ENCODE measurements around the gene SLC30A4. TPM values are rescaled to one million over a fixed set of nuclear protein-coding genes. Genes with fewer than 3 reads are reported as not detected.

The SLC30A4 gene
- total and polyA plus RNA-seq, 2 donors, result 5.4 to 26.9 TPM

DNA sequence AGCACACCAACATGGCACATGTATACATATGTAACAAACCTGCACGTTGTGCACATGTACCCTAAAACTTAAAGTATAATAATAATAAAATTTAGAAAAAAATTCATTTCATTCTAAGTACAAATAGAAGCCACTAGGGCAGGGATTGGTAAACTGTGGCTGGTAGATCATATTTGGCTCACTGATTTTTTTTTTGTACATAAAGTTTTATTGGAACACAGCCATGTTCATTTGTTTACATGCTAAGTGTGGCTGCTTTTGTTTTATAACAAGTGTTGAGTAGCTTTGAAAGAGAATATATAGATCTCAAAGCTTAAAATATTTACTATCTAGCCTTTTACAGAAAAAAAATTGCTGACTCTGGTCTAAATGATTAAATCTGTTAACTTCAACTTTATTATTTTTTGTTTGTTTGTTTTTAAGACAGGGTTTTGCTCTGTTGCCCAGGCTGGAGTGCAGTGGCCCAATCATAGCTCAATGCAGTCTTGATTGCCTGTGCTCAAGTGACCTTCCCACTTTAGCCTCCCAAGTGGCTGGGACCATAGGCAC lies 32.8 kb downstream of the SLC30A4 start:
- no peak overlapping the region for H3K4me3 ChIP-seq (ENCODE audit: low read depth, low read length)
- peaks cover 3% of the 10 kb centered on the region for H3K36me3 ChIP-seq (ENCODE audit: insufficient read depth)
- DNase-seq (ENCODE audit: extremely low spot score), result no peak
- WGBS, result 72% methylated on average over 1 of the region's 1 CpG
- no peaks in the 10 kb centered on the region for H3K4me1 ChIP-seq (ENCODE audit: insufficient read depth)
- H3K27ac ChIP-seq (ENCODE audit: low read depth), result no peak overlapping the region

DNA sequence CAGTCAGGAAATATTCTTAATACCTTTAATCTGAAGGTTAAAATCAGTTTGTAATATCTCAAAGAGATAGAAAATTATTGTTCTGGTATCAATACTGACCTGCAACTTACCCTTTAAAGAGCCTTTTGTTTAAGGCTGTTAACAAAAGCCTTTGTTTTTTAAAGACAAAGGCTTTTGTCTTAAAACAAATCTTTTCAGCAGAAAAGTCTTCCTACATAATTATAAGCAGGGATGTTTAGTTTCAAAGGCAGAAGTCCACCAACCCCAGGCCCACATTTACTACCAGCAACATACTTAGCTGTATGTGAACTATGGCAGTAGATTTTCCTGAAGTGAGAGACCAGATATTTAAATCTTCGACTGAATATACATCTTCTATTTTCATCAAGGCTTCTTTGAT lies 36.2 kb downstream of the SLC30A4 start:
- Histone ChIP-seq H3K4me3 (ENCODE audit: low read depth, low read length) (no peak overlapping the region), H3K27ac (ENCODE audit: low read depth) (no peak overlapping the region), H3K36me3 (ENCODE audit: insufficient read depth) (peaks cover 5% of the 10 kb centered on the region), H3K4me1 (ENCODE audit: insufficient read depth) (no peaks in the 10 kb centered on the region)
- DNase-seq (ENCODE audit: extremely low spot score), result no peak
- 97% methylated on average over 1 of the region's 1 CpG for WGBS

DNA sequence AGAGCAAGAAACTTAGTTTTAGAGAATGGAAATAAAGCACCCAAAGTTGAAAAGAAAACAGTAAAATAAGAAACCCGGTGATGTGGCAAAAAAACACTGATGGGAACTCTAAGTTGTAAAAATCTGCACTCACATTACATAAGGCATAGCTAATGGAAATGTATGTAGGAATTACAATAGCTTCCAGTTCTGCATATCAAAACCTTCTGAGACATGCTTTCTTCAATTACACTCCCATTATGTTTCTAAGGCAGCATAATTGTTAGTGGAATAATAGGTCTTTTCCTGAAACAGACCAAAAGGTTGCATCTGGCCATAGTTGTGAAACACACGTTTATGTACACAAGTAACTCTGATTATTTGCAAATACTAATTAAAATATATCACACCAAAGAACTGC lies 41.4 kb downstream of the SLC30A4 start:
- H3K36me3 ChIP-seq (ENCODE audit: insufficient read depth), result peaks cover 2% of the 10 kb centered on the region
- WGBS, result 67% methylated on average over 2 of the region's 2 CpGs
- no peak overlapping the region for H3K4me3 ChIP-seq (ENCODE audit: low read depth, low read length)
- no peak overlapping the region for H3K27ac ChIP-seq (ENCODE audit: low read depth)
- DNase-seq (ENCODE audit: extremely low spot score), result no peak
- no peaks in the 10 kb centered on the region for H3K4me1 ChIP-seq (ENCODE audit: insufficient read depth)

DNA sequence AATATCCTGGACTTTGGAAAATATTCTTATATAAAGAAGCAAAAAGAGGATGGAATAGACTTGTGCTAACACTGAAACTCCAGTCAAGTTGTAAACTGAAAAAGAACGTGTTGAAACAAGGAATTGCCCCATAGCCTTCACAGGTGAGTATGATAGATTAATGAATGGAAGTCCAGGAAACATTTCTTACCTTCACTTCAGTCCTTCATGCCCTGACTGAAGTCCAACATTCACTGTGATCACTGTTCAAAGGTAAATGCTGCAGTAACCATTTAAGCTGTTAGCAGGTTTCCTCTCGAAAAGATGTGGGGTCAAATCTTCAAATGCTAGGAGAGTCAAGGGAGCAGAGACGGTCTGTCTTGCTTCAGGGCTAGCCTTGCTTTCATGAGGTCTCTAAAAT lies 46.1 kb downstream of the SLC30A4 start:
- Histone ChIP-seq H3K27ac (ENCODE audit: low read depth) (no peak overlapping the region), H3K36me3 (ENCODE audit: insufficient read depth) (no peaks in the 10 kb centered on the region), H3K4me1 (ENCODE audit: insufficient read depth) (no peaks in the 10 kb centered on the region), H3K4me3 (ENCODE audit: low read depth, low read length) (no peak overlapping the region)
- WGBS, result 67% methylated on average over 3 of the region's 3 CpGs
- no peak for DNase-seq (ENCODE audit: extremely low spot score)

DNA sequence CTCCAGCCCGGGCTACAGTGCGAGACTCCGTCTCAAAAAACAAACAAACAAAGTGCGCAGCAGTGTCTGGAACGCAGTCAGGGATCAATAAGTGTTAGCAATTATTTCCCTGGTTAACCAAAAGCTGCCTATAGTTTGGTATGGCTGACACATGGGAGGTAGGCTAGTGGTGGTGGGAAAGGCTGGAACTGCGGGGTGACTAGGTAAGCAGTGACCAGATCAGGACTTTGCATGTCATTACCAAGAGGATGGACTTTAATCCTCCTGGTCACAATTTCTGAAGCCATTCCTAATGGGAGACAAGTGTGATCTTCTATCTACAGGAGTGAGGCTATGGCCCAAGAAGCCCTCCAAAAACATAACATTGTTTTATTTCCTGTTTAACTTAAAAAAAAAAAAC lies 47.8 kb downstream of the SLC30A4 start:
- Histone ChIP-seq H3K4me3 (ENCODE audit: low read depth, low read length) (no peak overlapping the region), H3K27ac (ENCODE audit: low read depth) (no peak overlapping the region), H3K36me3 (ENCODE audit: insufficient read depth) (no peaks in the 10 kb centered on the region), H3K4me1 (ENCODE audit: insufficient read depth) (no peaks in the 10 kb centered on the region)
- DNase-seq (ENCODE audit: extremely low spot score), result no peak
- WGBS, result 94% methylated on average over 6 of the region's 6 CpGs

DNA sequence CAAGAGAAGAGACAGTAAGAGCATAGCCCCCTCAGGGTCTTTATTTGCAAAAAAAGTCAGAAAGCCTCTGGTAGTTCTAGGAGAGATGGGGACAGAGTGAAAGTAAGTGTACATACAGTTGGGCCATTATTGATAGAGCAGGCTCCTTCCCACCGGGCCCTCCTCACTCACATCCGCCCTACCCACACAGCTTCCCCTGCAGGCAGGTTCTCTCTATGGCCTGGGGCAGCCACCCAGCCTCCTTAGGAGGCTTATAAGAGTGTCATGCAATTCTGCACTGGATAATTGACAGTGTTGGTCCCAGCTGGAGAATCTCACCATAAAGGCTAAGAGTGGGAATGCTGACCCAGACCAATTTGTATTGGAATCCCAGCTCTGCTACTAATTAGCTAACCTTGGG lies 49.5 kb downstream of the SLC30A4 start:
- no peak overlapping the region for H3K27ac ChIP-seq (ENCODE audit: low read depth)
- no peaks in the 10 kb centered on the region for H3K4me1 ChIP-seq (ENCODE audit: insufficient read depth)
- no peak for DNase-seq (ENCODE audit: extremely low spot score)
- 62% methylated on average over 2 of the region's 2 CpGs for WGBS
- H3K4me3 ChIP-seq (ENCODE audit: low read depth, low read length), result no peak overlapping the region
- H3K36me3 ChIP-seq (ENCODE audit: insufficient read depth), result no peaks in the 10 kb centered on the region

DNA sequence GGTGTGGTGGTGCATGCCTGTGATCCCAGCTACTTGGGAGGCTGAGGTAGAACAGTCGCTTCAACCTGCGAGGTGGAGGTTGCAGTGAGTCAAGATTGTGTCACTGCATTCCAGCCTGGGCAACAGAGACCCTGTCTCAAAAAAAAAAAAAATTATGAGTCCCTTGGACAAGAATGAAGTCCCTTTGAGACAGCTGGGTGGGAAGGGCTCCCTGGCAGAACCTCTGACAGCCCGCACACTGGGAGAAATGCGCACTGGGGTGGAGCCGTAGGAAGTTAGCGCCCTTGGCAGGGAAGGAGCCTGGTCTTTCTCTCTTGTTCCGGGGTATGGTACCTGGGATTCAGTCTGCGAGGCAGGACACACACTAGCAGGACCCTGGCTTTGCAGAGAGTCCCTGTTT lies 51.4 kb downstream of the SLC30A4 start:
- no peaks in the 10 kb centered on the region for H3K4me1 ChIP-seq (ENCODE audit: insufficient read depth)
- no peak overlapping the region for H3K27ac ChIP-seq (ENCODE audit: low read depth)
- no peak for DNase-seq (ENCODE audit: extremely low spot score)
- WGBS, result 64% methylated on average over 8 of the region's 8 CpGs
- H3K4me3 ChIP-seq (ENCODE audit: low read depth, low read length), result no peak overlapping the region
- H3K36me3 ChIP-seq (ENCODE audit: insufficient read depth), result no peaks in the 10 kb centered on the region

DNA sequence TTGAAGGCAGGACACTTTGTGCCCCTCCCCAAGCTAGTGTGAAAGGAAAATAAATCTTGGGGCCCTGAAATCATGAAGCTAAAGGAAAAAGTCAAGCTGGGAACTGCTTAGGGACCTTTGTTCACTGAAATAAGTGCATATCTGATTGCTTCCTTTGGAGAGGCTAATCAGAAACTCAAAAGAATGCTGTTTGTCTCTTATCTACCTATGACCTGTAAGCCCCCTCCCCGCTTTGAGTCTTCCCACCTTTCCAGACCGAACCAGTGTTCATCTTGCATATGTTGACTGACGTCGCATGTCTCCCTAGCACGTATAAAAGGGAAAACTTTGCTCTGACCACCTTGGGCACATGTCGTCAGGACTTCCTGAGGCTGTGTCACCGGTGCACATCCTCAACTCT lies 53.1 kb downstream of the SLC30A4 start:
- DNase-seq (ENCODE audit: extremely low spot score), result no peak
- H3K4me3 ChIP-seq (ENCODE audit: low read depth, low read length), result no peak overlapping the region
- no peaks in the 10 kb centered on the region for H3K36me3 ChIP-seq (ENCODE audit: insufficient read depth)
- H3K27ac ChIP-seq (ENCODE audit: low read depth), result no peak overlapping the region
- 39% methylated on average over 7 of the region's 7 CpGs for WGBS
- no peaks in the 10 kb centered on the region for H3K4me1 ChIP-seq (ENCODE audit: insufficient read depth)

DNA sequence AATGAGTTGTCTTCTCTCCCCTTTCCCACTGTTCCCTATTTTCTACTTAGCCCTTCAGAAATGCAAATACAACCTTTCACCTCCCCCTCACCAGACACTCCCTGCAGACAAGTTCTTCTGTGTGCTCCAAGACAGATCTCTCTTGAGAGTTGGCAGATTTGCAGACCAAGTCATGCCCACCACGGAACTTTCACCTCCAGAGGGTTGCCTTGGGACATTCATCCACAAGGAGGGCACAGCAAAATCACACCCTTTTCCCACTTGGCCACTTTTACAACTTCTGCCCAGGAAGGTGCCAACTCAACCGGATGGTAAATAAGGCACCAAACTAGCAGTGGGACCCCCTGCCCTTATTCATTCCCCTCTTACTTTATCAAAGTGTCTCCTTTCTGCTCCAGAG lies 53.5 kb downstream of the SLC30A4 start:
- DNase-seq (ENCODE audit: extremely low spot score), result no peak
- Histone ChIP-seq H3K4me1 (ENCODE audit: insufficient read depth) (no peaks in the 10 kb centered on the region), H3K36me3 (ENCODE audit: insufficient read depth) (no peaks in the 10 kb centered on the region), H3K4me3 (ENCODE audit: low read depth, low read length) (no peak overlapping the region), H3K27ac (ENCODE audit: low read depth) (no peak overlapping the region)
- 18% methylated on average over 2 of the region's 2 CpGs for WGBS

DNA sequence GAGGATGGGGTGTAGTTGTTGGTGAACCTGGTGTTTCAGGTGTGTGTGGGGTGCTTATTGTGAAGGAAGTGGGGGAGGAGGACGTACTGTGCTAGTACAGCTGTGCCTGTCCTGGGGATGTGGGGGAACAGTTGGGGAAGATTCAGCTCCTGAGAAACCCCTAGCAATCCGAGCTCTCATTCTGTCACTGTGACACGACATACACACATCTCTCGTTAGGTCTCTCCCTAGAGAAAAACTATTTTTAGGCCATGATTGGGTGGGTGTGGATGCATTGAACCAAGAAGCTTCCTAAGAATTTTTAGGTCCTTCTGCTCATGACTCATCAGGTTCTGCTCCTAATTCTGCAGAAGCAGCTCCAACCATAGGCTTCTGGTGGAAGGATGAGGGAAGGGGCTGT lies 54.3 kb downstream of the SLC30A4 start:
- no peak overlapping the region for H3K4me3 ChIP-seq (ENCODE audit: low read depth, low read length)
- WGBS, result 63% methylated on average over 4 of the region's 4 CpGs
- DNase-seq (ENCODE audit: extremely low spot score), result no peak
- no peaks in the 10 kb centered on the region for H3K4me1 ChIP-seq (ENCODE audit: insufficient read depth)
- H3K27ac ChIP-seq (ENCODE audit: low read depth), result no peak overlapping the region
- H3K36me3 ChIP-seq (ENCODE audit: insufficient read depth), result no peaks in the 10 kb centered on the region

DNA sequence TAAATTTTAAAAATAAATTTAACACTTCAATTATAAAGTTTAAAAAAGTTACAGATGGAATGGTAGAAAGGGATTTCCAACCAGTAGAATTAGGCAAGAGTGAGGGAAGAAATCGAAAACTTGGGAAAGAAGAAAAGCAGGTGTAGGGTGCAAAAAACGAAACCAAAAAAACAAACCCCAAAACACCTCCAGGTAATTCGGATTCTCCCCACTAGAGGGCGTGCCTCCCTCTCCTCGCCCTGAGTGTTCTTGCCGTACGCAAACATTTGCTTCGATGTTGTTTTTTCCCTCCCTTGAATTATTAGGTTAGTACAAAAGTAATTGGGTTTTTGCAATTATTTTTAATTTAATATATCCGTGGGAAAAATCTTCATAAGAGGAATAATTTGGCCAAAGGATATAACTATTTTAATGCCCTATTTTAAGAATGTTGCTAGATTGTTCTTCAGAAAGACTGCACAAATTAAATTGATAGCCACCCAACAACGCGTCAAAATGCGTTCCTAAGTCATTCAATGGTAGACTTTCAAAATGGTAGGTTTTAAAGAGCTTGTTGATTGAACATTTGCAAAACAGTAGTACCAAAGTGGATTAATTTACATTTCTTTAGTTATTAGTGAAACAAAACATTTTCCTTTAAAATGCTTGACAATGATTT lies 63.7 kb downstream of the SLC30A4 start:
- no peak overlapping the region for H3K27ac ChIP-seq (ENCODE audit: low read depth)
- H3K4me3 ChIP-seq (ENCODE audit: low read depth, low read length), result no peak overlapping the region
- 7% methylated on average over 12 of the region's 12 CpGs for WGBS
- no peaks in the 10 kb centered on the region for H3K4me1 ChIP-seq (ENCODE audit: insufficient read depth)
- no peaks in the 10 kb centered on the region for H3K36me3 ChIP-seq (ENCODE audit: insufficient read depth)
- DNase-seq (ENCODE audit: extremely low spot score), result no peak

DNA sequence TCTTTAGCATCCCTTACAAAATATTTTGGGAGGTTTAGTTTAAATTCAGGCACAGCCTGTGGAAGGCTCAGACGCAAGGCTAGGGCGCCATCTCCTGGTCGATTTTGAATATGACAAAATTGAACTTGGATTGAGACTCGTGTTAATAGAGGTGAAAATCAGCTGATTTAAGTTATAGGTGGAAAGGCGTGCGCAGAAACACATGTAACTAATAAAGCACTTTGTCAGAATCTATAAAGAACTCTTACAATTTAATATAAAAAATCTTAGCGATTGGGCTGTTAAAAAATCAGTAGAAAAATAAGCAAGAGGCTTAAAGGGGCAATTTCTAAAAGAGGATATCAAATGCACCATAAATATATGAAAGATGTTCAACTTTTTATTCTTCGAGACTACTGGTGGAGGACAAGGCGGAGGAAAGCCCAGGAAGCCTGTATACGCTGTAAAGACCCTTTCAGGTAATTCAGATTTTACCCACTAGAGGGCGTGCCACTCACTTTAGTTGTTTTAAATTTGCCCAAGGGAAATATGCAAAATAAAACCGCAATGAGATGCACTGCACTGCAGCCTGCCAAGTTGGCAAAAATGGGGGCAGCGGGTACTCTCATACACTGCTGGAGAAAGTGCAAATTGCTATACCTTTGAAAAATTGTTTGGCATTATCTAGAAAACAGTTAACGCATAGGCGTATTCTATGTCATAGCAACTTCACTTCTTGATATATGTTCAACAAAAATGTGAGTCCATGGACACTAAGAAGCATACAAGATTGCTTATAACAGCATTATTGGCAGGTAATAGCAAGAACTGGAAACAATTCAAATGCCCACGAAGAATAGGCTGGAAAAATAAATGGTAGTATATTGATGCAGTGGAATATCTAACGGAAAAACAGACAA lies 64.7 kb downstream of the SLC30A4 start:
- Histone ChIP-seq H3K27ac (ENCODE audit: low read depth) (no peak overlapping the region), H3K4me3 (ENCODE audit: low read depth, low read length) (peak overlapping the region; percentile 37), H3K4me1 (ENCODE audit: insufficient read depth) (no peaks in the 10 kb centered on the region), H3K36me3 (ENCODE audit: insufficient read depth) (no peaks in the 10 kb centered on the region)
- under 1% methylated on average over 17 of the region's 17 CpGs for WGBS
- peak; percentile 80 for DNase-seq (ENCODE audit: extremely low spot score)

DNA sequence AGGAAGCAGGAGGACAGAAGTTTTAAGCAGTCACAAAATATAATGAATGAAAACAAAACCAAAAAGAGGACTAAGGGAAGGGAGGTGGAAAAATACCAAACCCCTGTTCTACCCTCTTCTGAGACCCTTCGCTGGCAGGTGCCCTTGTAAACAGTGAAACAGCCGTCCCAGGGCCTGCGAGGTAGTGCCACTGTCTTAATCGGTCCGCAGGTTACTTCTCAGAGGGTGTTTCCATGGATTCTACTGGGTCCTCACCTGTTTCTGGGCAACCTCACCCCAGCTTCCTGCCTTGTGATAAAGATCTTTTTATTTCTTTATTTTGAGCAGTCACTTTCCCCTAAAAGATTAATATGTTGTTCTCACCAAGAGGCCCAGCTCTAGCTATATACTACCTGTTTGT lies 65.3 kb downstream of the SLC30A4 start:
- no peak for DNase-seq (ENCODE audit: extremely low spot score)
- Histone ChIP-seq H3K27ac (ENCODE audit: low read depth) (no peak overlapping the region), H3K4me3 (ENCODE audit: low read depth, low read length) (no peak overlapping the region), H3K4me1 (ENCODE audit: insufficient read depth) (no peaks in the 10 kb centered on the region), H3K36me3 (ENCODE audit: insufficient read depth) (no peaks in the 10 kb centered on the region)
- WGBS, result 35% methylated on average over 5 of the region's 5 CpGs
